A549 (cell line): ENCODE results near the gene CYP26C1. TPM values are rescaled to one million over a fixed set of nuclear protein-coding genes. Genes with fewer than 3 reads are reported as not detected.
"Not testable (repeated sequence)": the region's sequence is repeated elsewhere in the genome, so short reads cannot be mapped to it uniquely, and the experiment has no call there.

Experiments used
- ATAC-seq, 2 experiments: fragments of 200-7000 bp in 1 of 2; fragments of >200 bp in 1 of 2; cut with Nextera tagmentation in 1 of 2; cut with Tn5 transposase in 1 of 2; 3 replicates each; pipeline versions ENCODE4 v1.8.0 to v1.9.1; 2018 to 2020; ENCODE audit warnings: mild to moderate bottlenecking in 1 of 2, moderate library complexity in 1 of 2
- CTCF ChIA-PET: fragments of 300-600 bp; sonication (Branson Sonifier 250); formaldehyde crosslinking; extraction: SDS; loops from one replicate; lab custom pipeline; 2021; ENCODE audit warnings: antibody characterized with exemption, inconsistent platforms; lab: Yijun Ruan, JAX
- POLR2A ChIA-PET: fragments of 350-600 bp; formaldehyde crosslinking; extraction: SDS; loops from one replicate; lab custom pipeline; 2021; ENCODE audit warnings: antibody characterized with exemption, inconsistent platforms; lab: Yijun Ruan, JAX
- DNase-seq, 2 experiments: peaks; one replicate each; pipeline versions ENCODE4 v3.0.0 to v3.0.0-alpha.2; 2011 to 2016; ENCODE audit warnings: low read depth in 1 of 2, low spot score in 1 of 2
- FAIRE-seq: peaks from 2 replicates; lab custom pipeline; 2011; peaks lifted over from hg19 to GRCh38; lab: Jason Lieb, UNC
- H3K27ac ChIP-seq, 2 experiments: fragments of >200 bp; sonication (Bioruptor Twin); formaldehyde crosslinking; 3 replicates each; pipeline ENCODE4 v1.5.1; 2016 to 2017
- H3K4me1 ChIP-seq: fragments of >200 bp; sonication (Bioruptor Twin); formaldehyde crosslinking; 3 replicates; pipeline ENCODE4 v1.6.1; 2016
- H3K4me2 ChIP-seq: fragments of >200 bp; sonication (Bioruptor Twin); formaldehyde crosslinking; 3 replicates; pipeline ENCODE4 v1.6.1; 2016
- H3K4me3 ChIP-seq: fragments of >200 bp; sonication (Bioruptor Twin); formaldehyde crosslinking; 3 replicates; pipeline ENCODE4 v1.5.1; 2016
- H3K9me3 ChIP-seq: fragments of >200 bp; sonication (Bioruptor Twin); formaldehyde crosslinking; 3 replicates; pipeline ENCODE4 v1.6.1; 2016
- CBX2 ChIP-seq: fragments of 200-600 bp; sonication (generic); IDR thresholded peaks from 2 replicates; pipeline ENCODE4 v1.6.1; 2016; ENCODE audit warnings: low read depth, mild to moderate bottlenecking, borderline replicate concordance
- CBX8 ChIP-seq: fragments of 200-600 bp; sonication (generic); IDR thresholded peaks from 2 replicates; pipeline ENCODE4 v1.6.1; 2016
- EHF ChIP-seq: fragments of 250-450 bp; sonication (Bioruptor Pico); IDR thresholded peaks from 2 replicates; pipeline ENCODE4 v1.5.0; 2020; ENCODE audit warnings: mild to moderate bottlenecking
- ESRRA ChIP-seq: fragments of 150-350 bp; IDR thresholded peaks from 2 replicates; pipeline ENCODE4 v1.6.1; 2014; ENCODE audit warnings: mild to moderate bottlenecking, low read length, borderline replicate concordance
- FOSL2 ChIP-seq, 2 experiments: fragments of 450-650 bp in 1 of 2; fragments of >200 bp in 1 of 2; sonication (Bioruptor Twin) in 1 of 2; formaldehyde crosslinking; IDR thresholded peaks; 2 replicates each; pipeline versions ENCODE4 v1.5.0 to v1.6.1; 2016 to 2020; ENCODE audit warnings: mild to moderate bottlenecking in 1 of 2, moderate library complexity in 1 of 2
- FOXS1 ChIP-seq: fragments of 250-450 bp; sonication (Bioruptor Pico); IDR thresholded peaks from 2 replicates; pipeline ENCODE4 v1.5.0; 2020; ENCODE audit warnings: mild to moderate bottlenecking, moderate library complexity
- GATA3 ChIP-seq: IDR thresholded peaks from 2 replicates; pipeline ENCODE4 v1.6.1; 2012; ENCODE audit warnings: borderline replicate concordance
- HEYL ChIP-seq: fragments of 250-450 bp; sonication (Bioruptor Pico); IDR thresholded peaks from 2 replicates; pipeline ENCODE4 v1.8.0; 2021; ENCODE audit warnings: mild to moderate bottlenecking, moderate library complexity
- HOXA7 ChIP-seq: fragments of 250-450 bp; sonication (Bioruptor Pico); IDR thresholded peaks from 2 replicates; pipeline ENCODE4 v1.5.0; 2020; ENCODE audit warnings: mild to moderate bottlenecking, moderate library complexity
- MAFK ChIP-seq: fragments of 450-650 bp; IDR thresholded peaks from 2 replicates; pipeline ENCODE4 v1.6.1; 2014; ENCODE audit not compliant: partially characterized antibody
- MAZ ChIP-seq: fragments of 150-350 bp; IDR thresholded peaks from 2 replicates; pipeline ENCODE4 v1.6.1; 2014; ENCODE audit warnings: antibody characterized with exemption, low read depth, low read length, borderline replicate concordance
- NFE2L2 ChIP-seq: fragments of 150-350 bp; conservative IDR thresholded peaks from 2 replicates; pipeline ENCODE4 v1.6.1; 2014; ENCODE audit warnings: low read length
- RFX5 ChIP-seq: fragments of 450-650 bp; IDR thresholded peaks from 2 replicates; pipeline ENCODE4 v1.7.1; 2014; ENCODE audit warnings: antibody characterized with exemption, mild to moderate bottlenecking, moderate library complexity
- SMC3 ChIP-seq: fragments of >200 bp; sonication (Bioruptor Twin); formaldehyde crosslinking; IDR thresholded peaks from 3 replicates; pipeline ENCODE4 v1.6.1; 2018; ENCODE audit warnings: inconsistent platforms
- SREBF2 ChIP-seq: fragments of 450-650 bp; IDR thresholded peaks from 2 replicates; pipeline ENCODE4 v1.6.1; 2014; ENCODE audit warnings: mild to moderate bottlenecking, moderate library complexity
- USF2 ChIP-seq: fragments of 450-650 bp; IDR thresholded peaks from 2 replicates; pipeline ENCODE4 v1.6.1; 2014; ENCODE audit warnings: antibody characterized with exemption
- WGBS: methylation state at CpG from one replicate; pipeline ENCODE4 v1.1.6; 2017; ENCODE audit errors: missing lambda C conversion rate; 5-methylcytosine and 5-hydroxymethylcytosine counted together
- polyA plus RNA-seq, 4 experiments: library from polyadenylated mRNA; depleted of rRNA in 3 of 4; stranded (reverse); fragments of >200 nt; fragmentation: RNase III in 1 of 4; extraction: RNeasy Plus Mini Kit Qiagen cat#74134 plus additional on column Dnase treatment in 1 of 4; gene quantifications; 2 replicates in 3 of 4; 3 replicates in 1 of 4; pipeline ENCODE4 v1.2.3, GENCODE V29; 2011 to 2017
- TF ChIP-seq, protein P1 (sequence below): fragments of >200 bp; sonication (Bioruptor Twin); formaldehyde crosslinking; IDR thresholded peaks from 3 replicates; pipeline ENCODE4 v1.6.1; 2016
- TF ChIP-seq, protein P2 (sequence below): fragments of 200-600 bp; sonication (generic); IDR thresholded peaks from 2 replicates; pipeline ENCODE4 v1.6.1; 2016; ENCODE audit warnings: antibody characterized with exemption, mild to moderate bottlenecking, moderate library complexity

CYP26C1 gene
- polyA plus RNA-seq, 2 of the 4 experiments (the other 2 are of a cell fraction) = not detected

- TF ChIP-seq USF2 = no peak
- no peak for TF ChIP-seq ESRRA
- TF ChIP-seq SMC3 = no peak
Observed at GRCh38 chr10:93098816-93099215, 38.2 kb downstream of the CYP26C1 start (continued).

GRCh38 chr10:93099670-93100069, 39.1 kb downstream of the CYP26C1 start:
- FAIRE-seq (no peak), ATAC-seq (no peak), DNase-seq (no peak)
- Histone ChIP-seq H3K4me3 (no peak overlapping the region), H3K9me3 (0 out of 3 replicates have a peak, but pooled peaks cover 4% of the 10 kb centered on the region), H3K4me2 (no peak overlapping the region), H3K27ac (no peak overlapping the region), H3K4me1 (no peaks in the 10 kb centered on the region)
- TF ChIP-seq MAZ (no peak), CBX2 (no peak), EHF (CRISPR knock-in tag) (no peak), NFE2L2 (no peak), FOXS1 (CRISPR knock-in tag) (no peak), FOSL2 (IDR thresholded peaks at IDR 0.05) (no peak), FOSL2 (CRISPR knock-in tag; IDR thresholded peaks at IDR 0.05) (no peak), HOXA7 (no peak), HEYL (CRISPR knock-in tag) (no peak), CBX8 (no peak)
- TF ChIP-seq, protein P1, sequence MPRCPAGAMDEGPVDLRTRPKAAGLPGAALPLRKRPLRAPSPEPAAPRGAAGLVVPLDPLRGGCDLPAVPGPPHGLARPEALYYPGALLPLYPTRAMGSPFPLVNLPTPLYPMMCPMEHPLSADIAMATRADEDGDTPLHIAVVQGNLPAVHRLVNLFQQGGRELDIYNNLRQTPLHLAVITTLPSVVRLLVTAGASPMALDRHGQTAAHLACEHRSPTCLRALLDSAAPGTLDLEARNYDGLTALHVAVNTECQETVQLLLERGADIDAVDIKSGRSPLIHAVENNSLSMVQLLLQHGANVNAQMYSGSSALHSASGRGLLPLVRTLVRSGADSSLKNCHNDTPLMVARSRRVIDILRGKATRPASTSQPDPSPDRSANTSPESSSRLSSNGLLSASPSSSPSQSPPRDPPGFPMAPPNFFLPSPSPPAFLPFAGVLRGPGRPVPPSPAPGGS = no peak
- TF ChIP-seq, protein P2, sequence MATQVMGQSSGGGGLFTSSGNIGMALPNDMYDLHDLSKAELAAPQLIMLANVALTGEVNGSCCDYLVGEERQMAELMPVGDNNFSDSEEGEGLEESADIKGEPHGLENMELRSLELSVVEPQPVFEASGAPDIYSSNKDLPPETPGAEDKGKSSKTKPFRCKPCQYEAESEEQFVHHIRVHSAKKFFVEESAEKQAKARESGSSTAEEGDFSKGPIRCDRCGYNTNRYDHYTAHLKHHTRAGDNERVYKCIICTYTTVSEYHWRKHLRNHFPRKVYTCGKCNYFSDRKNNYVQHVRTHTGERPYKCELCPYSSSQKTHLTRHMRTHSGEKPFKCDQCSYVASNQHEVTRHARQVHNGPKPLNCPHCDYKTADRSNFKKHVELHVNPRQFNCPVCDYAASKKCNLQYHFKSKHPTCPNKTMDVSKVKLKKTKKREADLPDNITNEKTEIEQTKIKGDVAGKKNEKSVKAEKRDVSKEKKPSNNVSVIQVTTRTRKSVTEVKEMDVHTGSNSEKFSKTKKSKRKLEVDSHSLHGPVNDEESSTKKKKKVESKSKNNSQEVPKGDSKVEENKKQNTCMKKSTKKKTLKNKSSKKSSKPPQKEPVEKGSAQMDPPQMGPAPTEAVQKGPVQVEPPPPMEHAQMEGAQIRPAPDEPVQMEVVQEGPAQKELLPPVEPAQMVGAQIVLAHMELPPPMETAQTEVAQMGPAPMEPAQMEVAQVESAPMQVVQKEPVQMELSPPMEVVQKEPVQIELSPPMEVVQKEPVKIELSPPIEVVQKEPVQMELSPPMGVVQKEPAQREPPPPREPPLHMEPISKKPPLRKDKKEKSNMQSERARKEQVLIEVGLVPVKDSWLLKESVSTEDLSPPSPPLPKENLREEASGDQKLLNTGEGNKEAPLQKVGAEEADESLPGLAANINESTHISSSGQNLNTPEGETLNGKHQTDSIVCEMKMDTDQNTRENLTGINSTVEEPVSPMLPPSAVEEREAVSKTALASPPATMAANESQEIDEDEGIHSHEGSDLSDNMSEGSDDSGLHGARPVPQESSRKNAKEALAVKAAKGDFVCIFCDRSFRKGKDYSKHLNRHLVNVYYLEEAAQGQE = no peak
- 79% methylated on average over 7 of the region's 7 CpGs for WGBS
- CTCF ChIA-PET = interaction anchor here (0.9 kb wide), 1 partner anchor 97 kb away, joined by 3 read pairs; no protein-coding TSS in a partner anchor
- POLR2A ChIA-PET = no interaction called here

GRCh38 chr10:93101148-93101547, 40.5 kb downstream of the CYP26C1 start:
- H3K4me2 ChIP-seq, H3K4me1 ChIP-seq, H3K9me3 ChIP-seq, H3K4me3 ChIP-seq, FAIRE-seq, DNase-seq, H3K27ac ChIP-seq, POLR2A ChIA-PET, ATAC-seq: not testable (repeated sequence)
- CTCF ChIA-PET = interaction anchor here (0.6 to 1.2 kb wide), 2 partner anchors 14 to 21 kb away, joined by 3 read pairs; no protein-coding TSS in a partner anchor
- WGBS = 84% methylated on average over 3 of the region's 3 CpGs

DNA sequence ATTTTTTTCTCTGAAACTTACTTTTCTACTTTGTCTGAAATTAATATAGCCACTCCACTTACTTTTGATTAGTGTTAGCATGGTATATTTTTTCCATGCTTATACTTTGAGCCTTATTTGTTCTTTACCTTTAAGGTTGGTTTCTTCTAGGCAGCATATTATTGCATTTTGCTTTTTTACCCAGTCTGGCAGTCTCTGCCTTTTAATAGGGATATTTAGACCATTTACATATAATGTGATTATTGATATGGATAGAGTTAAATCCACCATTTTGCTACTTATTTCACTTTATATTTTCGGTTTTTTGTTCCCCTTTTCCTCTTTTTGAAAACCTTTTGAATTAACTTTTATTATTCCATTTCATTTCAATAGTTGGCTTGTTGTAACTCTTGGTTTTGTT, 43.4 kb downstream of the CYP26C1 start:
- Histone ChIP-seq H3K27ac (no peak overlapping the region), H3K4me3 (no peak overlapping the region)
- ATAC-seq = no peak
- no peak for TF ChIP-seq MAFK
- TF ChIP-seq RFX5 = no peak
- no peak for TF ChIP-seq GATA3
- TF ChIP-seq SREBF2 = no peak
- TF ChIP-seq, all 56 proteins: peak for 0
- DNase-seq = no peak
- CTCF ChIA-PET = interaction anchor here (0.7 to 1.8 kb wide), 3 partner anchors 12 to 39 kb away, joined by 3 to 7 read pairs (median 3); no protein-coding TSS in a partner anchor
- Histone ChIP-seq H3K4me1 (peaks cover 12% of the 10 kb centered on the region), H3K9me3 (0 out of 3 replicates have a peak, but pooled peaks cover 5% of the 10 kb centered on the region), H3K4me2 (no peak overlapping the region)
- WGBS = 11% methylated on average over 1 of the region's 1 CpG
- no peak for FAIRE-seq
- POLR2A ChIA-PET = no interaction called here
